NCI-H187 treated with DMSO at 0.1 percent for 48 hours (cell line): ENCODE measurements around the gene MPL.

Experiments
- DNase-seq: peaks from one replicate; lab custom pipeline; 2025; lab: John Stamatoyannopoulos, UW

Gene MPL

GRCh38 chr1:43325381-43325780 lies 12.2 kb upstream of the MPL start:
- no peak for DNase-seq

- no peak for DNase-seq
These were observed 9.9 kb upstream of the MPL start for GRCh38 chr1:43327549-43328292.

DNA sequence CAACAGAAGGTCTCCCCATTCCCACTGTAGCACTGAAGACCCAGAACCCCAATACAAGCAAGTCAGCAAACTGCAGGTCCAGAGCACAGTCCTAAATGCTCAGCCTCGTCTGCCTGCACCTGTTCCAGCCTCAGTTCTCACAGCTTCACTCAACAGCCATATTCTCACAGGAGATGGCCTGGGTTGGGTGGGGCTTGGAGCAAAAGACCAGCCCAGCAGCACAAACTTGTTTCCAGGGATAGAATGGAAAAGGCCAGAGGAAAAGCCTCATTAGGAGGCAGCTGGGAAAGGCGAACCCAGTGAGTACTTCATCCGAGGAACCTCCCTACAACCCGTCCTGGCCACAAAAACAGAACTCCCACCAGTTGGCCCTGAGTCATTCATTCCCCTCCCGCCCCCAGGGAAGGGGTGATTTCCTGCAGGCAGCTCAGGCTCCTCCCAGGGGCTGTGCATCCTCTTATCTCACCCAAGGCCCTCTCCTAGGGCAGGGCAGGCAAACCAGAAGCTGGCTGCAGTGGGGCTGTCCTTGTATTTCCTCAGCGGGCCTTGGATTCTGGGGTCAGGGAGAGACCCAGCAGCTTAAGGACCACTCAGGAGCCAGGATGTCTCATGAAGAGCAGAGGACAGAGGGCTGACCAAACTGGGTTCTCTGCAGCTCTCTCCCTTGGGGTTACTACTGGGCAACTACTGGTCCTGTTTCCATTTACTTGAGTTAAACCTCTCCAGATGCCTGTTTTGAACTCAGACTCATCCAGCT lies 7.4 kb upstream of the MPL start:
- no peak for DNase-seq

- DNase-seq, result no peak
These were observed 5.9 kb upstream of the MPL start for GRCh38 chr1:43331688-43332087.

GRCh38 chr1:43334453-43335205 lies 3.0 kb upstream of the MPL start:
- no peak for DNase-seq

GRCh38 chr1:43338001-43338400 lies 383 bp downstream of the MPL start:
- DNase-seq, result no peak

DNA sequence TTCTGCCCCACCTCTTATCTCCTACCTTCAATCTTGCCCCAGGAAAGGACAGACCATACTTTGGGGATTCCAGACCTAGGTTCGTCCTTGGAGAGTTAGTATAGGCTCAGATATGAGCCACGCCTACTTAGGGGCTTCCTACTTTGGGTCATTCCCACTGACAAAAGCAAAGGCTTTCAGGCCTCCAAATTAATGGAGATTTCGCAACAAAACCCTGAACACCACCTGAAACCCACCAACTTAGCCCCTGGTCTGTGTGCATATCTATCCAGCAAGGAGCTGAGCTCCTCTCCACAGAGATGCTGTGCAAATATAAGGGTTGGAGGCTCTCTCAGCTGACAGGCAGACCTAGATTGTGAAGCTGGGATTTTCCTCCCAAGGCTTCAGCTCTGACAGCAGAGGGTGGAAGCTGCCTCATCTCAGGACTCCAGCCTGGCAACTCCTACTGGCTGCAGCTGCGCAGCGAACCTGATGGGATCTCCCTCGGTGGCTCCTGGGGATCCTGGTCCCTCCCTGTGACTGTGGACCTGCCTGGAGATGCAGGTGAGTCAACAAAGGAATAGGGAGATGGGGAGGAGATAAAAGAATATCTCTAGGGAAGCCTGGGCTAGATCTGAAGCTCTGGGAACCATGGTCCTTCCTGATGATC lies 2.1 kb downstream of the MPL start:
- DNase-seq, result no peak

DNA sequence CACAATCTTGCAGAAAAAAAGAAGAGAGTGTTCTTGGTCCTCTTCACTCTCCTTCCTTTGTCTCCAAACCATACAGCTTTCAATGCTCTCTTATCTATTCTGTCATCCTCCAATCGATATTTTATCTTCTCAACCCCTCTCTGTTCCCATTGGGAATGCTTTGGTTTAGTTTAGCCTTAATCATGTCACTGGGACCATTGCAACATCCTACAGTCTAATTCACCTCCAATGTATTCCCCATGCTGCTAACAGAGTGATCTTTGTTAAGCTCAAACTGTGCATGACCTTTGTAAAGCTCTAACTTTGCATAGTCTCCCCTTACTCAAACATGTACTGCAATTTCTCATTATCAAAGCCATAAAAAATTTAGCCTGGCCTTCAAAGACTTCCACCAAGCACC lies 2.9 kb downstream of the MPL start:
- no peak for DNase-seq

DNA sequence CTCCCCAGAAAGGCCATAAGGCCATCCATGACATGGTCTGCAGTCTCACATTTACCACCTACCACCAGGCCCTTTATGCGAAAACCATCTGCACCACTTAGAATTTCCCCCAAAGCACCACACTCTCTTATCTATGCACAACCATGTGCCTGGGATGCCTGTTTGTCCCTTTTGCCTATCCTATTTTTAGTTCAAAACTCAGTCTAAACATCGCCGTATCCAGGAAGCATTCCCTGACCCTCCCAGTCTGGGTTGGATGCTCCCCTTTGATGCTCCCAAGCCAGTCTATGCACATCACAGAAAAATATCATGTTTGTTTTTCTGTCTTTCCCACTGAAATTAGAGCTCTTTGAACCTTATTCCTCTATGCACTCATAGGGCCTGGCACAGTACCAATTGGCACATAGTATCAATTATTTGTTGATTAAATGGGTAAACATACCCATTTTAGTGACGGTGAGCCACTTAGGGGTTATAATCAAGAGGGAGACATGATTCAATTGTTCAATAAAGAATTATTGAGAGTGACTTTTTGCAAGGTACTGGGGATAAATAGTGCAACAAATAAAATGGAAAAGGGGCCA lies 6.7 kb downstream of the MPL start:
- no peak for DNase-seq

DNA sequence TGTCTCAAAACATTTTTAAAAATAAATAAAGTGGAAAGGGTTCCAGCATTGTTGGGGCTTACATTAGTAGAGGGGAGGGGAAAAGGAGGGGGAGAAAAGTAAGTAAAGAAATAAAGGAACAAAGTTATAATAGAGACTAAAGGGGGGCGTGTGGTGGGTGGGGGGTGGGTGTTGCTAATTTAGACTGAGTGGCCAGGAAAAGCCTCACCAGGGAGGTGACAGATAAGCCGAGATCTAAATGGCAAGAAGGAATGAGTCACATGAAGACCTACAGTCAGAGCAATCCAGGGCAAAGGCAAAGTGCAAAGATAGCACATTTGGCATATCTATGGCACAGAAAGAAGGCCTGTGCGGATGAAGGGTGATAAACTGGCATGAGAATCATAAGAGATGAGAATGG lies 7.5 kb downstream of the MPL start:
- DNase-seq, result no peak

DNA sequence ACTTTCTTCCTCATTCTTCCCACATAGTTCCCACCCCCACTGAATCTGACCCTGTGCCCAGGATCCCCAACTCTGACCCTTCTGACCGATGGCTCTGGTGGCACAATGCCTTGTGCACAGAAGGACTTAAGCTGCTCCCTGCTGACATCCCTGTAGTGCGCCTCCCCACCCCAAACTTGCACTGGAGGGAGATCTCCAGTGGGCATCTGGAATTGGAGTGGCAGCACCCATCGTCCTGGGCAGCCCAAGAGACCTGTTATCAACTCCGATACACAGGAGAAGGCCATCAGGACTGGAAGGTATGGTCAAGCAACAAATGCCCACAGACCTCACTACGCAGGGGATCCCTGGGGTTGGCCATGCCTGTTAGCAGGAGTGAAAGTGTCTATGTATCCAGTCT lies 9.0 kb downstream of the MPL start:
- no peak for DNase-seq

DNA sequence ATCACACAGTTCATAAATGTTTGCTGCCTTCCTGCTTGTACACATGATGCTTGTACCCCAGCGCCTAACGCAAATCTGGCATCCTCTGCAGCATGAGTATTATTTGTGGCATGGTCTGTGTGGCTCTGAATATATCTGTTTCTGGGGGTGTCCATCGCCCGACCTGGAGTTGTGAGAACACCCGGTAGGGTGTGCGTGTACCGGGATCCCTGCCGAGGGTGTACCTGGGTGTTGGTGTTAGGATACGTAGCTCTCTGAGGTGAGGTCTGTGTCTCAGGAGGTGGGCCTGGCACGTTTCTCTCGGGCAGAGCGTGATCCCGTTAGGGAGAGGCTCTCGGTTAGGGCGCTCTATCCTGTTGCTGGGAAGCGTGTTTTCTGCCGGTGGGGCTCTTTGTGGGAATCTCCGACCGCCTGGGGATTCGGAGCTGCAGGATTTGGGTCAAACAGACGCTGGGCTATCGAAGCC lies 10.8 kb downstream of the MPL start:
- DNase-seq, result no peak

DNA sequence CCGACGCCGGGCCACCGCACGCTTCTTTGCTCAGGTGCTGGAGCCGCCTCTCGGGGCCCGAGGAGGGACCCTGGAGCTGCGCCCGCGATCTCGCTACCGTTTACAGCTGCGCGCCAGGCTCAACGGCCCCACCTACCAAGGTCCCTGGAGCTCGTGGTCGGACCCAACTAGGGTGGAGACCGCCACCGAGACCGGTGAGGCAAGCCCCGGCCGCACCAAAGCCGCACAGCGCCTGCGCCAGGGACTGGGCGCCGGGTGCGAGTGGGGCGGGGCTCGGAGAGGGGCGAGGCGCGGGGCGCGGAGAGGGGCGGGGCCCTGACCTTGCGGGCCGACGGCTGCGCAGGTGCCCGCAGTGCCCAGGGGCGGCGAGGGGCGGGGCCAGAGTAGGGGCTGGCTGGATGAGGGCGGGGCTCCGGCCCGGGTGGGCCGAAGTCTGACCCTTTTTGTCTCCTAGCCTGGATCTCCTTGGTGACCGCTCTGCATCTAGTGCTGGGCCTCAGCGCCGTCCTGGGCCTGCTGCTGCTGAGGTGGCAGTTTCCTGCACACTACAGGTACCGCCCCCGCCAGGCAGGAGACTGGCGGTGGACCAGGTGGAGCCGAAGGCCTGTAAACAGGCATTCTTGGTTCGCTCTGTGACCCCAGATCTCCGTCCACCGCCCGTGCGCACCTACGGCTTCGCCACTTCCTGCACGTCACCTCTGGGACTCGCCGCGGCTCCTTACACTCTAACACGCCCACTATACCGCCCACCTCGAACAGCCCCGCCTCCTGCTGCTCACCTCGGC lies 11.4 kb downstream of the MPL start:
- peak; percentile 23 for DNase-seq

- no peak for DNase-seq
These were observed 12.1 kb downstream of the MPL start for GRCh38 chr1:43349594-43350306.

GRCh38 chr1:43350976-43351375 lies 13.4 kb downstream of the MPL start:
- no peak for DNase-seq

GRCh38 chr1:43351421-43352350 lies 14.1 kb downstream of the MPL start:
- no peak for DNase-seq

GRCh38 chr1:43352351-43352705 lies 14.7 kb downstream of the MPL start:
- no peak for DNase-seq

- no peak for DNase-seq
These were observed 15.3 kb downstream of the MPL start for GRCh38 chr1:43352881-43353280.

DNA sequence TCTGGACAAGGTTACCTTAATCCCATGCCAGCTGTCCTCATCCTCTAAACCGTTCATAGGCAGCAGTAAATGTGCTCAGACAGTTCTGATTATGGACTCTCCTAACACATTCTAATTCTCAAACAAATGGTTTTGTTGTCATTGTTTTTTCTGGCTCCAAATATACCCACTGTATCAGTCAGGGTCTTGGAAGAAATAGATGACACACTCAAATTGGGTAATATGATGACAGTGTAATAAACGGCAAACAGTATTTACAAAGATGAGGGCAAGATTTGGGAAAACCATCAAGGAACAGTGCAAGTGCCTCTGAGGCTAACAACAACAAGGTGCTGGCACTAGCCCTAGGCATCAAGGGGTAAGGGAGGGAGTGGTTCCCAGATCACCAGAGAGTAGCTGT lies 16.9 kb downstream of the MPL start:
- DNase-seq, result no peak
